NCI-H146 treated with DMSO at 0.1 percent for 48 hours (cell line): ENCODE data around the gene IGFLR1.
A peak's percentile ranks its signal among the peaks of the same experiment; 100 is the strongest.
"Not testable (repeated sequence)": the region's sequence is repeated elsewhere in the genome, so short reads cannot be mapped to it uniquely, and the experiment has no call there.

Experiments used
- DNase-seq: peaks from one replicate; lab custom pipeline; 2025; ENCODE audit not compliant: unreplicated experiment; lab: John Stamatoyannopoulos, UW

Gene IGFLR1

GRCh38 chr19:35712567-35713505 is 29.4 kb downstream of the IGFLR1 start:
- no peak for DNase-seq

GRCh38 chr19:35710784-35711723 is 31.2 kb downstream of the IGFLR1 start:
- DNase-seq: no peak

GRCh38 chr19:35708391-35708790 is 33.9 kb downstream of the IGFLR1 start:
- no peak for DNase-seq

DNA sequence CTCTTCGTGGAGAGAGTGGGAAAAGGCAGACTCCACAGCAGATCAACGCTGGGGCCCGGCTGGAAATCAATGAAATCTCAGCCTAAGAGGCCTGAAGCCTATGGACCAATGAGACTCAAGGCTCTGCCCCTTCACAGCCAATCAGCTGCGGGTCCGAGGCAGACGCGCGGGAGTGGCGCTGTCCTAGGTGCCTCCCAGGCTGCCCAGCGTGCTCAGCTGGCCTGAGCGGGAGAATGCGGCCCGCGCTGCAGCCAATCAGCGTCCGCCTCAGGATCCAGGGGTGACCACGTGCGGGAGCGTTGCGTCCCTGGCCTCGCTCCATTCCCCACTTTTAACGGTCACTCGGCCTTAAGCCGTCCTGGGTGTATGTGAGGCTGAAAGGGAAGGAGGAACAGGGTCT is 38.0 kb downstream of the IGFLR1 start, which contains the start of gene ZBTB32:
TSS of gene ZBTB32 (plus strand) at position 341 of the 400 bp plus-strand sequence. CDS start 10,069 bp downstream, outside the sequence.
- no peak for DNase-seq

- DNase-seq: no peak
Observed at GRCh38 chr19:35703343-35703742, 38.9 kb downstream of the IGFLR1 start.

DNA sequence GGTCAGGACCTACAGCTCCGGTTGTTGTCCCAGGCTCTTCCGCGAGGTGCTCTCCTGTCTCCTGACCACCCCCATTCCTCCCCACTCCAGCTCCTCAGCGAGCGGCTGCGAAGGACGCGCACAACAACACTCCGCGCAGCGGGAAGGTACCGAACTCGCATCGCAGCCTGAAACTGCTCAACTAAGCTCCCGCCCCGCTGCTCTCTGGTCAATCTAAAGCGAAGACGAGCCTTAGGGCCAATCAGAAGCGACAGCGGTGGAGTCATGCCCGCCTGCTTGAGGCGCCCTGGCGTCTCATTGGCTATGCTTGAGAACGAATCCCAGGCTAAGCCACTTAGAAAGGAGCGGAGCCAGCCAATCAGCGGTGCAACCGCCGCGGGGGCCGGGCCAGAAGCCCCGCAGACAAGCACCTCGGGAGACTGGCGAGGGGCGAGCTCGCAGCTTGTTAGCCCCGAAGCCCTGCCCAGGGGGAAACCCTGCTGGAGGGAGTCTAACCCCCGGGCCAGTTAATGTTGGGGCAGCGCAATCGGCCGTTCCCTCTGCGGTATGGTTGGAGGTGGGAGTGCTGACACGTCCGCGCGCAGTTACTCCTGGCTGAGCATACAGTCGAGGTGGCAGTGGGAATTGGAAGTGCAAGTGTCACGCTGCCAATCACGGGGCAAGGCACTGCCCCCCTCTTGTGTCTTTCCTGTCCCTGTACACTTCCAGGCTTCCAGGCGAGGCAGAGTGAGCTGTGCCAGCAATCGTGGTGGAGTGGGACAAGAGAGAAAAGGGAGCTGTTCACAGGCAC is 39.8 kb downstream of the IGFLR1 start:
- peak; percentile 98 for DNase-seq

GRCh38 chr19:35696835-35697234 is 45.4 kb downstream of the IGFLR1 start:
- DNase-seq: no peak

GRCh38 chr19:35695895-35696422 is 46.3 kb downstream of the IGFLR1 start:
- no peak for DNase-seq

DNA sequence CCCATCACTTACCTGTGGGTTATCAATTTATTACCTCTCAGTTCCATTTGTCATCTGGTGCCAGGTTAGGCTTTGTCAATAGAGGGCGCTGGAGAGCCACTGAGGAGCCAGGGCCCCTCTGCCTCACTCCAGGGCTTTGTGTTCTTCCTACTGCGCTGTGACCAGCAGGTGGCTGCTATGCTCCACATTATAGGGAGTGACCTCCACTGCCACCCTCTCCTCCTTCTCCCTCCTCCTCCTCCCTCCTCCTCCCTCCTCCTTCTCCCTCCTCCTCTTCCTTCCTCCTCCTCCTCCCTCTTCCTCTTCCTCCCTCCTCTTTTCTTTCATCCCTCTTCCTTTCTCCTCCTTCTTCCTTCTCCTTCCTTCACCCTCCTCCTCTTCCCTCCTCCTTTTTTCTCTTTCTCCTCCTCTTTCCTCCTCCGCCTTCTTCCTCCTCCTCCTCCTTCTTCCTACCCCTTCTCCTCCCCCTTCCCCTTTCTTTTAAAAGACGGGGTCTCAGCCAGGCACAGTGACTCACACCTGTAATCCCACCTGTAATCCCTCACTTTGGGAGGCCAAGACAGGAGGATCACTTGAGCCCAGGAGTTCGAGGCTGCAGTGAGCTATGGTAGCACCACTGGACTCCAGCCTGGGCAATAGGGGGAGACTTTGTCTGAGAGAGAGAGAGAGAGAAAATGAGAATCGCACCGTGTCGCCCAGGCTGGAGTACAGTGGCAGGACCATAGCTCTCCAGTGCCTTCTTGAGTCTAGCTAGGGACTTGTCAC is 48.2 kb downstream of the IGFLR1 start:
- peak; percentile 82 for DNase-seq

DNA sequence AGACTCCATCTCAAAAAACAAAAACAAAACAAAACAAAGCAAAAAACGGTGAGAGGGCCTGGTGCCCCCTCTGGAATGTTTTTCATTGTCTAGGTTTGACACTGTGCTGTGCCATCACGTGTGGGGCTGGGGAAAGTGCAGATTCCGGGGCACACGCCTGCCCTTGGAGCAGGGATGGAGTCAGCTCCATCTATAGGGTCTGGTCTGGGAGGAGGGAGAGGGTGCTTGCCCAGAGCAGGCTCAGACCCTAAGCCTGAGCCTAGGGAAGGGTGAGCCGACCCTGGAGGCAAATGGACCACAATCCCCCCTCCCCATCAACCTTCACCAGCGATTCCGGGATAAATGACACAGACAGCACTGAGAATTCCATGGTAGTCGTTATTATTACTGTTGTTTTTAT is 48.8 kb downstream of the IGFLR1 start:
- no peak for DNase-seq

DNA sequence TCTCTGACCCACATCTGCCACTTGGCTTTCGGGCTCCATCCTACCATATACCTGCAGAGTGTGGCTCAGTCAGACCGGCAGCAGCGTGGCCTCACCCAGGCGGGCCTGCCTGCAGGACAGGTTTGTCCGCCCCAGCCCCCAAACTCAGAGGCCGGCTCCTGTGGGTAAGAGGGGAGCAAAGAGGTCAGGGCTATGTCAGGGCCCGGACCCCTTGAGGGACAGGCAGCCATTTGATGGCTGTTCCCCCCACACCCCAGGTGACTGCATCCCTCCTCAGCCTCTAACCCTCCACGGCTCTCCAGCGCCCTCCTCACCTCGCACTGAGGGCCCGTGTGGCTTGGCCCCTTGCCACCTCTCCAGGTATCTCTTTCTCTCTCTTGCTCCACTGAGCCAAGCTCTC is 50.2 kb downstream of the IGFLR1 start:
- DNase-seq: no peak

GRCh38 chr19:35691106-35691505 is 51.1 kb downstream of the IGFLR1 start:
- DNase-seq: not testable (repeated sequence)

DNA sequence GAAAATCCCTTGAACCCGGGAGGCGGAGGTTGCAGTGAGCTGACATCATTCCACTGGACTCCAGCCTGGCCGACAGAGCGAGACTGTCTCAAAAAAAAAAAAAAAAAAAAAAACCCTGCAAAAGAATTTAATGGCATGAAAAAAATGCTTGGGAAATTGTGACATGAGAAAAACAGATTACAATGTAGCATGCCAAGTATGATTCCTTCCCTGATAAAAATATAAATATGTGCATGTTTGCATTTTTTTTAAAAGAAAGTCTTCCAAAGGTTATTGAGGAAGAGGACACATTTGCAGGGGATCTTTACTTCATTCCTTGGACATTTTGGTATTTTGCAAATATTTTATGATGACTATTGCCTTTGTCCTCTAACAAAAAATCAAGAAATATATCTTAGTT is 52.4 kb downstream of the IGFLR1 start:
- DNase-seq: no peak
